ENCODE results near the gene SIRPB2. TPM values are rescaled to one million over a fixed set of nuclear protein-coding genes. Genes with fewer than 3 reads are reported as not detected.

Gene SIRPB2
- total and polyA plus RNA-seq, 10 of the 15 experiments (the other 5 are each of a cell fraction or from before 2014, with no cell fraction given): not detected

DNA sequence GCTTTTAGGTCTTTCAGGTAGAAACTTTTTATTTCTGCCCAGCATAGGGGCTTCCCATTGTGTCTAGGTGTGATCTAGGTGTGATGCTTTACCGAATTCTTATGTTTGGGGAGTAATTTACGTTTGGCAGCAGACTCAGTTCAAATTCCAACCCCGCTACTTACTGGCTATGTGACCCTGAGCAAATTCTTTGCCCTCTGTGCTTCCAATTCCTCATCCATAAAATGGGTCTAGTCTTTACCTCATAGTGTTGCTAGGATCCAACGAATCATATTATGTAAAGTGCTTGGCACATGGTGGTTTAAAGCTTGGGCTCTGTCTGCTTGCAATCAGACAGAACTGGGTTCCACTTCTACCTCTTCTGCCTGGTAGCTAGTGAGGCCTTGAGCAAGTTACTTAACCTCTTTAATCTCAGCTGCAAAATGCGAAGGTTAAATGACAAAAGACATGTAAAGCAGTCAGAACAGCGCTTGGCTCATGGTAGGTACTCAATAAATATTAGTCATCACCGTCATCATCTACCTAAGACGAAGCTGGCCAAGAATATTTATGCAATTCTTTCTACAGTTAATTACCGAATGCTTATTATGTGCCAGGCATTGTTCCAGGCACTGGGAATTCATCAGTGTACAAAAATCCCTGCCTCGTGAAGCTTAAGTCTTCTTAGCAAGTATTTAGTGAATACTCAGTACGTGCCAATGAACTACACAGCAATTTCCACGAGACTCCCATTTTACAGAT lies 25.6 kb downstream of the SIRPB2 start (continued):
- TF ChIP-seq ATF2 (IDR thresholded peaks at IDR 0.05; ENCODE audit: low read length): no peak
- TF ChIP-seq FOS (IDR thresholded peaks at IDR 0.05; ENCODE audit: borderline replicate concordance, extremely low read depth, insufficient read length): no peak
- no peak for TF ChIP-seq ZNF24 (IDR thresholded peaks at IDR 0.05)
- no peak for TF ChIP-seq NRF1 (conservative IDR thresholded peaks at IDR 0.05; ENCODE audit: low read depth, low read length)
- TF ChIP-seq BHLHE40 (IDR thresholded peaks at IDR 0.05; ENCODE audit: borderline replicate concordance in 1 of 2, low read depth in 2 of 2, low read length in 1 of 2): no peak

DNA sequence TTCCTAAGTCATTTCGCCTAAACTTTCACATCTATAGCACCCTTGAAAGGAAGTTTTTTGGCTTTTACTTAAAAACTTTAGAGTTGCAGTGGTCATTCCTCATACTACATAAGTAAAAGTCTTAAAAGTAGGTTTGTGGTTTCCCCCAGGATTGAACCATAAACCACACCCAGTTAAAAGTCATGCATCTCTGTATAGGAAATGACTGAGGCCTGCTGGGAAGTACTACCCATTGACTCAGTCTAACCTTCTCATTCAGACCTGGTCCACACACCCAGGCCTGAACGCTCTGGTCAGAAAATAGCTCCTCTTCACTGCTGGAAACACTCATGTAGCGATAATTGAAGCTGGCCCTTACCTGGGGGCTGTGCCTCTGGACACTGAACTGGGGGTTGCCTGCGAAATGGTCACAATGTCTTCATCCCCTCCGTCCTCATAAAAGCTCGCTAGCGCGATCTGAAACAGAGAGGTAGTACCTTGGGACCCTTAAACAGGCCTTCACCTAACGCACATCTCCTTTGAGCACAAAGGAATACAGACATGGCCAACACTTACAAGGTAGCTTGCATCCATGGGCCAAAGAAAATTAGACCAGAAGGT lies 27.1 kb downstream of the SIRPB2 start:
- RAD21 ChIA-PET (ENCODE audit: unreplicated experiment): interaction anchor here (1.5 kb wide), 1 partner anchor 27 kb away, joined by 3 read pairs; no protein-coding TSS in a partner anchor
- no TSS peak for BruUV-seq (replicated peaks)
- peaks cover 0 to 5% of the 10 kb centered on the region in 2 experiments; a peak in 1 of 4 replicates for H3K36me3 ChIP-seq (ENCODE audit: control insufficient read depth in 2 of 2, insufficient read depth in 2 of 2, low read length in 1 of 2)
- H3K4me2 ChIP-seq (ENCODE audit: control insufficient read depth, insufficient read depth): peak overlapping the region; percentile 7; the same call in 1 of the 2 replicates
- no peaks in the 10 kb centered on the region; a peak in 1 of 4 replicates for H3K27me3 ChIP-seq (replicated peaks in 1 of 2; ENCODE audit: control insufficient read depth in 2 of 2, insufficient read depth in 2 of 2, low read length in 1 of 2)
- H3K4me3 ChIP-seq: no peak overlapping the region
- FAIRE-seq (no peak), DNase-seq (ENCODE audit: low read depth, low spot score) (no peak), ATAC-seq (no peak)
- POLR2A ChIA-PET: interaction anchor here (0.5 to 0.9 kb wide), 2 partner anchors 14 to 124 kb away, joined by 3 read pairs; no protein-coding TSS in a partner anchor
- H3K79me2 ChIP-seq (ENCODE audit: control insufficient read depth, insufficient read depth, low read length): peaks cover 19% of the 10 kb centered on the region
- H3K4me1 ChIP-seq (ENCODE audit: control insufficient read depth, insufficient read depth, low read length): peaks cover 22% of the 10 kb centered on the region
- WGBS (ENCODE audit: insufficient coverage, insufficient replicate concordance, low lambda C conversion rate, missing lambda C conversion rate): 98% methylated on average over 9 of the region's 9 CpGs
- no peak overlapping the region for H3K27ac ChIP-seq (ENCODE audit: control insufficient read depth, insufficient read depth)
- no peaks in the 10 kb centered on the region for H3K9me3 ChIP-seq (replicated peaks; ENCODE audit: control insufficient read depth, insufficient read depth, low read length)
- no peak overlapping the region for H3K9ac ChIP-seq (ENCODE audit: control insufficient read depth, insufficient read depth, low read length)
- in situ Hi-C loops (cut with MboI) (no loop called here), intact Hi-C loops (cut with micrococcal nuclease; ENCODE audit: unreplicated experiment) (no loop called here)
- CTCF ChIA-PET: interaction anchor here (0.7 to 1.1 kb wide), 2 partner anchors 27 to 40 kb away, joined by 5 to 6 read pairs; no protein-coding TSS in a partner anchor
- no peak overlapping the region for H2AFZ ChIP-seq (ENCODE audit: control insufficient read depth, low read depth, low read length)
- peaks cover 6% of the 10 kb centered on the region for H4K20me1 ChIP-seq (ENCODE audit: control insufficient read depth, insufficient read depth)
- SMC1A ChIA-PET (ENCODE audit: uncharacterized antibody, unreplicated experiment): interaction anchor here (0.6 to 1.5 kb wide), 3 partner anchors 10 to 134 kb away, joined by 3 to 4 read pairs (median 3); no protein-coding TSS in a partner anchor
- TF ChIP-seq NRF1 (conservative IDR thresholded peaks at IDR 0.05; ENCODE audit: low read depth, low read length) (no peak), ZNF384 (IDR thresholded peaks at IDR 0.05; ENCODE audit: borderline replicate concordance, low read depth, low read length) (no peak), RFX5 (IDR thresholded peaks at IDR 0.05; ENCODE audit: low read depth, low read length) (no peak), SMAD1 (IDR thresholded peaks at IDR 0.05; ENCODE audit: low read depth, partially characterized antibody) (no peak), PAX8 (IDR thresholded peaks at IDR 0.05) (no peak), TBL1XR1 (IDR thresholded peaks at IDR 0.05; ENCODE audit: low read depth, low read length) (no peak), YBX1 (IDR thresholded peaks at IDR 0.05) (no peak), POU2F2 (IDR thresholded peaks at IDR 0.05; ENCODE audit: borderline replicate concordance, low read depth, low read length) (no peak), TARDBP (IDR thresholded peaks at IDR 0.05; ENCODE audit: borderline replicate concordance) (no peak), HCFC1 (IDR thresholded peaks at IDR 0.05; ENCODE audit: low read length) (no peak), PKNOX1 (IDR thresholded peaks at IDR 0.05) (no peak)

Data from GM12878 (cell line).